ENCODE measurements around the gene CCDC197.

The CCDC197 gene

DNA sequence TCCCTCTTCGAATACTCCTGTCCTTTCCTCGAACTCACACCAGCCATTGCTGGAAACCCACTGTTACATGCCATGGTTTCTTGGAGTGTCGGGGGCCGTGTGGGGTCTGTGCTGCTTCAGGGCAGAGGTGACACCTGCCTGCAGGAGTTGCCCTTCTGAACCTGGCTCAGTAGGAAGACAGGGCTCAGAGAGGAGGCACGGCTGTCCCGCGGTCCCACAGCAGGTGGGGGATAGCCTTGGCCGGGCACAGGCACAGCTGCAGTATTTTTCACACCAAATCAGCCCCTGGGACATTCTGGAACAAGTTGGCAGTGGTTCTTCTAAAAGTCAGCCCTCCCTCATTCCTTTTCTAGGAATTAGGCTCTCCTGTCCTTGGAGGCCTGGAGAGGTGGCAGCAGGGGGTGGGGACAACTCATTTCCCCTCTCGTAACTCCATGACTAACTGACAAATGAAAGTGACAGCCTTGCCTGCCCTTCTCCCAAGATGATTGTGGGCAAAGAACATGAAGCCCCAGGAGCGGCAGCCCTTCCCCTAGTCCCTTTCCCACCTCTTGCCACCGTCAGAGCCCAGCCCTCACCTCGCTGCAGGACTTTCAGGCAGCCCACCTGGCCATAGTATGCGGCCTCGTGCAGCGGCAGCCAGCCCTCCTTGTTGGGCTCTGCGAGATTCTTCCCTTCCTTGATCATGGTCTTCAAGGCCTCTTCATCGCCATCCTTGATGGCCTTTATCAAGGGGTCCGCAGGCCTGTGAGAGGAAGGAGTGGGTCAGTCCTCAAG lies 43.2 kb upstream of the CCDC197 start:
- no peak overlapping the region for H3K4me3 ChIP-seq (ENCODE audit: low read length)
- TF ChIP-seq, protein P1, sequence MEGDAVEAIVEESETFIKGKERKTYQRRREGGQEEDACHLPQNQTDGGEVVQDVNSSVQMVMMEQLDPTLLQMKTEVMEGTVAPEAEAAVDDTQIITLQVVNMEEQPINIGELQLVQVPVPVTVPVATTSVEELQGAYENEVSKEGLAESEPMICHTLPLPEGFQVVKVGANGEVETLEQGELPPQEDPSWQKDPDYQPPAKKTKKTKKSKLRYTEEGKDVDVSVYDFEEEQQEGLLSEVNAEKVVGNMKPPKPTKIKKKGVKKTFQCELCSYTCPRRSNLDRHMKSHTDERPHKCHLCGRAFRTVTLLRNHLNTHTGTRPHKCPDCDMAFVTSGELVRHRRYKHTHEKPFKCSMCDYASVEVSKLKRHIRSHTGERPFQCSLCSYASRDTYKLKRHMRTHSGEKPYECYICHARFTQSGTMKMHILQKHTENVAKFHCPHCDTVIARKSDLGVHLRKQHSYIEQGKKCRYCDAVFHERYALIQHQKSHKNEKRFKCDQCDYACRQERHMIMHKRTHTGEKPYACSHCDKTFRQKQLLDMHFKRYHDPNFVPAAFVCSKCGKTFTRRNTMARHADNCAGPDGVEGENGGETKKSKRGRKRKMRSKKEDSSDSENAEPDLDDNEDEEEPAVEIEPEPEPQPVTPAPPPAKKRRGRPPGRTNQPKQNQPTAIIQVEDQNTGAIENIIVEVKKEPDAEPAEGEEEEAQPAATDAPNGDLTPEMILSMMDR (conservative IDR thresholded peaks at IDR 0.05; ENCODE audit: low read length): no peak
- no peak for DNase-seq (ENCODE audit: low read depth)

DNA sequence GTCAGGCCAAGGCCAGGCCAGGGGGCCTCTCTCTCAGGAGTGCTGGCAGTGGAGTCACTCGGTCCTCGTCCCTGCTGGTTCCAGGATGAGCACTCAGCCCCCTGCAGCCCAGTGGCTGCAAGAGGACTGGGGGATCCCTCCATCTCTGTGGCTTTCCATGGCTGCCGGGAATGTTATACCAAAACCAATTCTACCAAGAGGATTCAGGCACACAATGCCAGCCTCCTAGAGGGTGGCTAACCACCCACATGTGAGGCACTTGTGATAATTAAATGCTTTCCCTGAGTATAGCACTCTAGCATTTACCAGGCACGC lies 42.6 kb upstream of the CCDC197 start:
- H3K4me3 ChIP-seq (ENCODE audit: low read length): no peak overlapping the region
- DNase-seq (ENCODE audit: low read depth): no peak
- TF ChIP-seq, protein P1 (conservative IDR thresholded peaks at IDR 0.05; ENCODE audit: low read length): no peak

DNA sequence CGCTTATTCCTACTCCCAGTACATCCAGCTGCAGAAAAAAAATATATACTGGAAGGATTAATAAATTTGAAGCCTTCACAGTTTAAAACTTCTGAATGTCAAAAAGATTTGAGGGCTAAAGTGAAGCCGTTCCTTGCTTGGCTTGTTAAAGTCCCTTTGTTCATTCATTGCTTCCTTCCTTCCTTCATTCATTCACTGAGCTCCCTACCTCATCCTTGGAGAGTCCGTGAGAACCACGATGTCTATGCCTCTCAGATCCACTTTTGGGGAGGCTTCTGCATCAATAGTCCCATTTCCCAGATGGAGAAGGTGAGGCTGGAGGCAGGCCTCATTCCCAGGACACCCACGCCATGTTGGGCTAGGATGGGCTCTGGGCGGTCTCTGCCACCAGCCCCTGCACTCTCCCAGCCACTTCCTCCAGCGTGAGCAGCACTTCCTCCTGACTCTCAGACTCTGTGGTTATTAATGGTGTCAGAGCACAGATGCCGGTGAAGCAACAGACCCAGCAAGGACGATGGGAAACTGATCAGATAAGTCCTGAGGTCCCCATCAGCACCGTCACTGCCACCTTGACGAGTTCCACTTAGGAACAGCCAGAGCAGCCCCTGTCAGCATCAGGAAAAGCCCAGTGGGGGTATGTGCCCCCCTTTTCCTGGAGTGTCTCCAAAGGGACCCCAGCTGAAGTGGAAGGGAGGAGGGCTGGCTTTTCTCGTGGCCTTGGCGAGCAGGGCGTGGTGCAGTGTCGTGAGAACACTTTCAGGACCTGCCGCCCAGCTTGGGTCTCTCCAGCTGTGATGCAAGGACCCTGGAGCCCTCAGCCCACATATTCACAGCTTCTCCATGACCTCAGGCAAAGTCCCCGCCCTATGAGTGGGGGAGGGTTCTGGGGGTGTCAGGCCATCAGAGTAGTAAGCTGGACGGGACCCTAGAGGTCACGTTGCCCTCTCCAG lies 41.9 kb upstream of the CCDC197 start:
- no peak for DNase-seq (ENCODE audit: low read depth)
- H3K4me3 ChIP-seq (ENCODE audit: low read length): no peak overlapping the region
- TF ChIP-seq, protein P1 (conservative IDR thresholded peaks at IDR 0.05; ENCODE audit: low read length): no peak

DNA sequence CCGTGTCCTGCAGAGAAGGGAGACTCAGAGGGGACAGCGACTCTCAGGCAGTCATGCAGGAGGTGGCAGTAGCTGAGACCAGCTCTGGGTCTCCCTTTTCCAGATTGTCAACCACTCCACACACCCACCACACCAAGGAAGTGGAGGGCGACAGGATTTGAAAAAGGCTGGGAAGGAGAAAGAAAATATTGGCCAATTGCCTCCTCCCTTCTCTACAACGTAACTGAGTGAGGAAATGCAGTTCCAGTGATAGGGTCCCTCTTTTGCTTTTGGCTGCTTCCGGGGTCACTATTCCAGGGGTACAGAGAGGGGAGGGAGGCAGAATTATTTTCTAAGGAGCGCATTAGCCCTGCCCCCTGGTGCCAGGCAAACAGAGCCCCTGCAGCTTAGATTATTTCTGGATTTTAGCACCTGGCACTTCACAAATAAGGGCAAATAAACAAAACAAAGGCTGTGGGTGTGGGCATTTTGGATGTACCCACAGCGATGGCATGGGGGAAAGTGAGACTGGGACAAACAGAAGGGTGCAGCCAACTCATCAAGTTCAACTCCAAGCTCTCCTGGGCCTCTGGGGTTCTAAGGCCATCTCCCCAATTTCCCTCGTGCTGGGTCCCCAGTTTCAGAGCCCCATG lies 41.1 kb upstream of the CCDC197 start:
- TF ChIP-seq, protein P1 (conservative IDR thresholded peaks at IDR 0.05; ENCODE audit: low read length): no peak
- DNase-seq (ENCODE audit: low read depth): no peak
- no peak overlapping the region for H3K4me3 ChIP-seq (ENCODE audit: low read length)

DNA sequence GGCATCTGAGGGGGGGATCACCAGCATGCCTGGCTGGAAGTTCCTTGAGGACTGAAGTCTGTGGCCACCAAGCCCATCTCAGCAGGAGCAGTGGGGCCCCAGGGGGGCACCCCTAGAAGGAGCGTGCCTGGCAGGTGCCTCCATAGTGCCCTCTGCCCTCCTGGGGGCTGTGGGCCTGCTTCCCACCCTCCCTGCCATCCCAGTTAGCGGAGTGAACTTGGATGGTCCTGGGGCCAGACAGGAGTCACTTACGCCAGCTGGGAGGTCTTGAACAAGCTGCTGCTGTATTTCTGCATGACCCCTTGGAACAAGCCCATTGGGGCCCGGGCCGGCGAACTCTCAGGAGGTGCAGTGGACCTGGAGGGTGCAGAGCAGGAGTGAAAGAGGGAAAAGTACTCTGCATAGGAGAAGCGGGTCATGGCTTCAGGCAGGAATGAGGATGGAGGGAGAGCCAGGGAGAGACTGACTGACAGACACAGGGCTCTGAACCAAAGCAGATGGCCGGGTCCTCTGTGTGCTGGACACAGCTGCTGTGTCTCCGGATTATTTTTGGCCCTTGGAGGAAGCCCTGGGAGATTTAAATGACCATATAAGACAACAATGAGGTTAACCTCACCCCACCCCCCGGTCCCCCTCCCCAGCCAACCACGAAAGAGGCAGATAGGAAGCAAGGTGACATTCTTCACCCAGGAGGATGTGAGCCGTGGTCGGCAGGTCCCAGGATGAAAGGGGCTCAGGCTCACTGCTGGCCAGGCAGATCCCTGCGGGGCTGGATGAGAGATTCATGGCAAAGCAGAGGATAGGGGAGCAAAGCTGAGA lies 40.4 kb upstream of the CCDC197 start:
- TF ChIP-seq, protein P1 (conservative IDR thresholded peaks at IDR 0.05; ENCODE audit: low read length): no peak
- no peak overlapping the region for H3K4me3 ChIP-seq (ENCODE audit: low read length)
- DNase-seq (ENCODE audit: low read depth): no peak

DNA sequence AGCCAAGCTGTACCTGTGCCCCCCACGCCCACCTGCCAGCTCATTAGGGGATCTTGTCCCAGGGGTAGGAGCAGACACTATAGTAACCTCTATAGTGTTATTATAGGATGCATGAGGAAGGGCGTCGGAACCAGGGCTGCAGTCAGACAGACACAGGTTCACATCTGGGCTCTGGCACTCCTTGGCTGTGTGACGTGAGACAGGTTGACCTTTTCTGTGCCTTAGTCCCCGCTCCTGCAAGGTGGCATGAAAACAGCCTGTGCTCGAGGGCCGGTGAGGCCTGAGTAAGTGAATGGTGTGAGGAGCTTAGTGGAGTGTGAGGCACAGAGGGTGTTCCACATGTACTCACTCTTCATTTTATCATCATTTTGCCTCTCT lies 39.8 kb upstream of the CCDC197 start:
- TF ChIP-seq, protein P1 (conservative IDR thresholded peaks at IDR 0.05; ENCODE audit: low read length): no peak
- H3K4me3 ChIP-seq (ENCODE audit: low read length): no peak overlapping the region
- no peak for DNase-seq (ENCODE audit: low read depth)

Data from AG10803 (cell line).